Liver (tissue), 9 donors: ENCODE data around the gene UQCC3. TPM values are rescaled to one million over a fixed set of nuclear protein-coding genes. Genes with fewer than 3 reads are reported as not detected.
A peak's percentile ranks its signal among the peaks of the same experiment; 100 is the strongest.
"Not testable (repeated sequence)": the region's sequence is repeated elsewhere in the genome, so short reads cannot be mapped to it uniquely, and the experiment has no call there.

Experiments
- DNase-seq: peaks from one replicate; pipeline ENCODE4 v3.0.0-alpha.2; 2017; ENCODE audit warnings: low spot score
- H3K27ac ChIP-seq, 2 donors: one replicate each; pipeline ENCODE4 v1.7.0; 2013; ENCODE audit warnings: inconsistent platforms in 2 of 2, low read length in 2 of 2, control low read depth in 1 of 2, low read depth in 1 of 2, mild to moderate bottlenecking in 1 of 2
- H3K27me3 ChIP-seq, 4 donors: one replicate each; pipeline versions ENCODE4 v1.6.1 to v1.7.0; 2013; ENCODE audit warnings: low read length in 3 of 4, inconsistent platforms in 1 of 4, mild to moderate bottlenecking in 1 of 4, moderate library complexity in 1 of 4; ENCODE audit not compliant: control insufficient read depth in 4 of 4, insufficient read depth in 4 of 4
- H3K36me3 ChIP-seq, 4 donors: one replicate each; pipeline versions ENCODE4 v1.6.1 to v1.7.0; 2013; ENCODE audit warnings: low read length in 3 of 4, mild to moderate bottlenecking in 3 of 4, low read depth in 1 of 4, moderate library complexity in 1 of 4; ENCODE audit not compliant: control insufficient read depth in 4 of 4, insufficient read depth in 3 of 4
- H3K4me1 ChIP-seq, 4 donors: one replicate each; pipeline versions ENCODE4 v1.6.1 to v1.7.0; 2013; ENCODE audit warnings: low read length in 3 of 4, mild to moderate bottlenecking in 3 of 4, moderate library complexity in 1 of 4; ENCODE audit not compliant: control insufficient read depth in 4 of 4, insufficient read depth in 4 of 4
- H3K4me3 ChIP-seq, 3 donors: one replicate each; pipeline versions ENCODE4 v1.6.1 to v1.7.0; 2013; ENCODE audit warnings: low read length in 3 of 3, control low read depth in 1 of 3, low read depth in 1 of 3, mild to moderate bottlenecking in 1 of 3
- H3K9ac ChIP-seq, 2 donors: one replicate each; pipeline ENCODE4 v1.7.0; 2013; ENCODE audit warnings: low read length in 2 of 2, mild to moderate bottlenecking in 2 of 2, moderate library complexity in 2 of 2, control low read depth in 1 of 2, low read depth in 1 of 2
- H3K9me3 ChIP-seq, 4 donors: one replicate each; pipeline versions ENCODE4 v1.6.1 to v1.7.0; 2013; ENCODE audit warnings: low read length in 3 of 4; ENCODE audit not compliant: control insufficient read depth in 4 of 4
- GABPA ChIP-seq, 2 donors: IDR thresholded peaks in 1 of 2; conservative IDR thresholded peaks in 1 of 2; 2 replicates each; pipeline ENCODE4 v1.6.1; 2016; ENCODE audit warnings: antibody characterized with exemption in 2 of 2, mild to moderate bottlenecking in 1 of 2, moderate library complexity in 1 of 2
- HNF4A ChIP-seq, 2 donors: conservative IDR thresholded peaks; 2 replicates each; pipeline ENCODE4 v1.6.1; 2016; ENCODE audit warnings: antibody characterized with exemption in 2 of 2, mild to moderate bottlenecking in 2 of 2
- HNF4G ChIP-seq: IDR thresholded peaks from 2 replicates; pipeline ENCODE4 v1.6.1; 2016; ENCODE audit warnings: antibody characterized with exemption
- JUND ChIP-seq, 2 donors: IDR thresholded peaks; 2 replicates each; pipeline ENCODE4 v1.6.1; 2016; ENCODE audit warnings: antibody characterized with exemption in 2 of 2
- RAD21 ChIP-seq, 2 donors: IDR thresholded peaks; 2 replicates each; pipeline ENCODE4 v1.6.1; 2016; ENCODE audit warnings: antibody characterized with exemption in 2 of 2, mild to moderate bottlenecking in 2 of 2
- RXRA ChIP-seq, 2 donors: IDR thresholded peaks; 2 replicates each; pipeline ENCODE4 v1.6.1; 2017 to 2018; ENCODE audit warnings: antibody characterized with exemption in 2 of 2, mild to moderate bottlenecking in 1 of 2
- YY1 ChIP-seq: IDR thresholded peaks from 2 replicates; pipeline ENCODE4 v1.6.1; 2016; ENCODE audit warnings: antibody characterized with exemption, mild to moderate bottlenecking
- WGBS: extraction: QIAGEN DNeasy Blood & Tissue Kit; methylation state at CpG from one replicate; pipeline ENCODE4 v1.1.7; 2013; 5-methylcytosine and 5-hydroxymethylcytosine counted together
- polyA plus RNA-seq, 2 donors: library from polyadenylated mRNA; stranded (reverse) in 1 of 2; unstranded in 1 of 2; fragments of 200-250 nt in 1 of 2; fragments of >200 nt in 1 of 2; fragmentation: Nextera tagmentation in 1 of 2; extraction: Ambion mirVana in 1 of 2; gene quantifications; one replicate each; pipeline versions ENCODE4 v1.2.1 to v1.2.3, GENCODE V29; 2013 to 2015
- total RNA-seq, 2 donors: library from RNA; depleted of rRNA; stranded (reverse); fragments of >200 nt; gene quantifications; one replicate each; pipeline ENCODE4 v1.2.3, GENCODE V29; 2014
- TF ChIP-seq, protein P1 (sequence below): IDR thresholded peaks from 2 replicates; pipeline ENCODE4 v1.6.1; 2016; ENCODE audit warnings: antibody characterized with exemption, mild to moderate bottlenecking
- TF ChIP-seq, protein P2 (sequence below): fragments of 150-350 bp; IDR thresholded peaks from 2 replicates; pipeline ENCODE4 v1.5.1; 2017; ENCODE audit warnings: improper control_type of control experiment, low read depth, low read length; ENCODE audit not compliant: missing input control
- donor health status: healthy.
- donor health status: healthy.
- donor health status: healthy.
- donor health status: healthy.
- donor health status: healthy.

Gene UQCC3
- total and polyA plus RNA-seq, 4 donors, result 2.9 to 12.2 (median 6.6) TPM

DNA sequence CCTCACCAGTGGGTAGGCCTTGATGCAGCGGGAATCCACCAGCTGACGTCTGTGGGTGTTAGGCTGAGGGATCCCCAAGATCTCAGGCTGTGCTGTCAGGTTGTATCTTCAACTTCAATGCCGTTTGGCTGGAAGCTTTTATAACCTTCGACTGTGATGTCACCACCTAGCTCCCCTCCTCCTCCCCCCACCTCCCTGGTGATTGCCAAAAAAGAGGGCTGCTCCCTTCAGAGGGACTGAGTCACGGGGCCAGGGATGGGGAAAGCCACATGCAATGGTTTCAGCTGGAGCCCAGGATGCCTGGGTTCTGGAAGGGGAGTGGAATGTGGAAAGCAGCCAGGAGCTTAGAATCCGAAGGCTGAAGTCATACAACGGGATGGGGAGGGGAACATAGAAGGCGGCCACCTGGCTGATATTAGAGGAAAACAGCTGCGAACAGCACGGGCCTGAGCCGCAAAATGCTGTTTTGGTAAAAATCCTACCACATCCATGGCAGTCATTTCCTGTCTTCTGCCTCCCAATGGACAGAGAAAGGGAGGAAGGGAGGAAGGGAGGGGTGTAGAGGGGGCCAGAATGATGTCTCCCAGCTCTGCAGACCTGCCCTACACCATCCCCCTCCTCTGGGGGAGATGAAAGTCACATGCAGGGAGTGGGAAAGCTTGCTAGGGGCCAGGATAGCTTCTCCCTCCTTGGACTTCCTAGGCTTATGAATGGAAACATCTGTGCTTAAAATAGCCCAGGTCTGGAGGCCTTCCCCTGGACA lies 18.1 kb downstream of the UQCC3 start, which contains the start of gene LRRN4CL (continued):
- TF ChIP-seq, protein P1, sequence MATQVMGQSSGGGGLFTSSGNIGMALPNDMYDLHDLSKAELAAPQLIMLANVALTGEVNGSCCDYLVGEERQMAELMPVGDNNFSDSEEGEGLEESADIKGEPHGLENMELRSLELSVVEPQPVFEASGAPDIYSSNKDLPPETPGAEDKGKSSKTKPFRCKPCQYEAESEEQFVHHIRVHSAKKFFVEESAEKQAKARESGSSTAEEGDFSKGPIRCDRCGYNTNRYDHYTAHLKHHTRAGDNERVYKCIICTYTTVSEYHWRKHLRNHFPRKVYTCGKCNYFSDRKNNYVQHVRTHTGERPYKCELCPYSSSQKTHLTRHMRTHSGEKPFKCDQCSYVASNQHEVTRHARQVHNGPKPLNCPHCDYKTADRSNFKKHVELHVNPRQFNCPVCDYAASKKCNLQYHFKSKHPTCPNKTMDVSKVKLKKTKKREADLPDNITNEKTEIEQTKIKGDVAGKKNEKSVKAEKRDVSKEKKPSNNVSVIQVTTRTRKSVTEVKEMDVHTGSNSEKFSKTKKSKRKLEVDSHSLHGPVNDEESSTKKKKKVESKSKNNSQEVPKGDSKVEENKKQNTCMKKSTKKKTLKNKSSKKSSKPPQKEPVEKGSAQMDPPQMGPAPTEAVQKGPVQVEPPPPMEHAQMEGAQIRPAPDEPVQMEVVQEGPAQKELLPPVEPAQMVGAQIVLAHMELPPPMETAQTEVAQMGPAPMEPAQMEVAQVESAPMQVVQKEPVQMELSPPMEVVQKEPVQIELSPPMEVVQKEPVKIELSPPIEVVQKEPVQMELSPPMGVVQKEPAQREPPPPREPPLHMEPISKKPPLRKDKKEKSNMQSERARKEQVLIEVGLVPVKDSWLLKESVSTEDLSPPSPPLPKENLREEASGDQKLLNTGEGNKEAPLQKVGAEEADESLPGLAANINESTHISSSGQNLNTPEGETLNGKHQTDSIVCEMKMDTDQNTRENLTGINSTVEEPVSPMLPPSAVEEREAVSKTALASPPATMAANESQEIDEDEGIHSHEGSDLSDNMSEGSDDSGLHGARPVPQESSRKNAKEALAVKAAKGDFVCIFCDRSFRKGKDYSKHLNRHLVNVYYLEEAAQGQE, result no peak

DNA sequence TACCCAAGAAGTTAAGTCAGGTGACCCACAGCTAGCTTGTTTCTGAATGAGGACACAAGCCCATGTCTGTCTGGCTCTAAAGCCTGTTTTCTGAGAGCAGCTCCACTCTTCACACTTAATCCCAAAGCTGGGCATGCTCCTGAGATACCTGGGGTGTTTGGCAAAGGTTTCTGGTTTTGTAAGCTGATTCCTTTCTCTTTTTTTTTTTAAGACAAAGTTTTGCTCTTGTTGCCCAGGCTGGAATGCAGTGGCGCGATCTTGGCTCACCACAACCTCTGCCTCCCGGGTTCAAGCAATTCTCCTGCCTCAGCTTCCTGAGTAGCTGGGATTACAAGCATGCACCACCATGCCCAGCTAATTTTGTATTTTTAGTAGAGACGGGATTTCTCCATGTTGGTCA lies 22.2 kb downstream of the UQCC3 start:
- H3K9ac ChIP-seq, H3K27ac ChIP-seq, DNase-seq, H3K9me3 ChIP-seq, H3K4me3 ChIP-seq, H3K4me1 ChIP-seq, H3K27me3 ChIP-seq: not testable (repeated sequence)
- 81% methylated on average over 4 of the region's 4 CpGs for WGBS
- H3K36me3 ChIP-seq, result peaks cover 6 to 24% (median 18%) of the 10 kb centered on the region in 4 donors

DNA sequence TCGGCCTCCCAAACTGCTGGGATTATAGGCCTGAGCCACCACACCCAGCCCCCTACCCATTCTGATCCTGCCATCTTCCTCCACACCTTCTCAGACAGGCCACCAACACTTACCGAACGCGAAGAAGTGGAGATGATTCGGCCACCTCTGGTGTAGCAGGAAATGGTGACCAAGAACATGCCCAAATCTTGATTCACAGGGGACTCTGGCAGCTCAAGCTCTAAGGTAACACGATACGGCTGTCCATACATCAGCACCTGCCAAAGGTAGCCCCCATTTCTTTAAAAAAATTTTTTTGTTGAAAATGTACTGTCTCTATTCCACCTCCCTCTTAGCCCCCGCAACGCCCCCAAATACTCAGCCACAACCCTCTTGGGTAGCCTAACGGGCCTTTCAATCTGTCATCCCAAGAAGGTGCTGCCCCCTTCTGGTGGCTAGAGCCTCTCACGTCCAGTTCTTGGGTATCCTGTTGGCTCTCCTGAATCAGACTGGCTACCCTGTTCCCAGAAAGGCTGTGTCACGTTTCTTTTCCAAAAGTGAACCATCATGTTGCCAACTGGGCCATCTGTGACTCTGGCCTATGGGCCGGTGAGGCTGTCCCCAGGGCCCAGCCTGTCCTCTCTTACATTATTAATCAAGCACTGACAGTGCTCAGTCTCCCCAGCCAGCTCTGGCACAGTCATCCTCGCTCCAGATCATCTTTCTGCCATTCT lies 23.1 kb downstream of the UQCC3 start:
- 56% methylated on average over 14 of the region's 14 CpGs for WGBS
- no peak overlapping the region for H3K4me3 ChIP-seq
- no peak overlapping the region for H3K9ac ChIP-seq
- peak; percentile 84 for DNase-seq
- H3K9me3 ChIP-seq, result no peaks in the 10 kb centered on the region
- peaks cover 0 to 5% (median 1%) of the 10 kb centered on the region in 4 donors for H3K4me1 ChIP-seq
- H3K36me3 ChIP-seq, result peaks cover 8 to 24% (median 18%) of the 10 kb centered on the region in 4 donors
- TF ChIP-seq RAD21 (IDR thresholded peaks at IDR 0.05) (peak; percentile 80 to 88), HNF4A (conservative IDR thresholded peaks at IDR 0.05) (peak in 1 of 2 donors; percentile 16), YY1 (no peak), RXRA (IDR thresholded peaks at IDR 0.05) (peak; percentile 12 to 37), GABPA (IDR thresholded peaks at IDR 0.05 in 1 of 2, conservative IDR thresholded peaks at IDR 0.05 in 1 of 2) (peak in 1 of 2 donors; percentile 30), HNF4G (no peak), JUND (IDR thresholded peaks at IDR 0.05) (no peak)
- TF ChIP-seq, protein P2, sequence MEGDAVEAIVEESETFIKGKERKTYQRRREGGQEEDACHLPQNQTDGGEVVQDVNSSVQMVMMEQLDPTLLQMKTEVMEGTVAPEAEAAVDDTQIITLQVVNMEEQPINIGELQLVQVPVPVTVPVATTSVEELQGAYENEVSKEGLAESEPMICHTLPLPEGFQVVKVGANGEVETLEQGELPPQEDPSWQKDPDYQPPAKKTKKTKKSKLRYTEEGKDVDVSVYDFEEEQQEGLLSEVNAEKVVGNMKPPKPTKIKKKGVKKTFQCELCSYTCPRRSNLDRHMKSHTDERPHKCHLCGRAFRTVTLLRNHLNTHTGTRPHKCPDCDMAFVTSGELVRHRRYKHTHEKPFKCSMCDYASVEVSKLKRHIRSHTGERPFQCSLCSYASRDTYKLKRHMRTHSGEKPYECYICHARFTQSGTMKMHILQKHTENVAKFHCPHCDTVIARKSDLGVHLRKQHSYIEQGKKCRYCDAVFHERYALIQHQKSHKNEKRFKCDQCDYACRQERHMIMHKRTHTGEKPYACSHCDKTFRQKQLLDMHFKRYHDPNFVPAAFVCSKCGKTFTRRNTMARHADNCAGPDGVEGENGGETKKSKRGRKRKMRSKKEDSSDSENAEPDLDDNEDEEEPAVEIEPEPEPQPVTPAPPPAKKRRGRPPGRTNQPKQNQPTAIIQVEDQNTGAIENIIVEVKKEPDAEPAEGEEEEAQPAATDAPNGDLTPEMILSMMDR, result peak; percentile 70
- H3K27me3 ChIP-seq, result no peaks in the 10 kb centered on the region
- H3K27ac ChIP-seq, result no peak overlapping the region
